ENCODE measurements around the gene MPPED2. TPM values are rescaled to one million over a fixed set of nuclear protein-coding genes. Genes with fewer than 3 reads are reported as not detected.

MPPED2 gene
- total RNA-seq, 1 donor from 2014 or later = 8.9 TPM

DNA sequence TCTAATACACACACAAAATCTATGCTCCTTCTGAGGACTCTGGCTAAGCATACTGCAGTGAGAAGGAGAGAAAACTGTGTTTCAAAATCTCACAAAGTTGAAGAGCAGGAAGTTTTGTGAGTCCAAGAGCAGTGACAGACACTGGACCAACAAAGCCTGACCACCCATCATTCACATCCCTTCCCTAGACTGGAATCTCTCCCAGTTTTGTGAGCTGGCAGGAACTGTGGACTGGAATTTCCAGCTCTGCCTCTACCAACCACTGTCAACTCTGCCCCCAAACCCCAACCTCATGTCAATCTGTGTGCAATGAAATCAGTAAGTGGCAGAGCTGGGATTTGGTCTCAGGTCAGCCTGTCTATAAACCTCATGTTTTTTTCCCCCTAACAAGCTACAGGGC, 150.7 kb downstream of the MPPED2 start:
- ATAC-seq (ENCODE audit: poor library complexity) (peak; percentile 19), DNase-seq (no peak)
- intact Hi-C loops (cut with DNase I) = no loop called here

DNA sequence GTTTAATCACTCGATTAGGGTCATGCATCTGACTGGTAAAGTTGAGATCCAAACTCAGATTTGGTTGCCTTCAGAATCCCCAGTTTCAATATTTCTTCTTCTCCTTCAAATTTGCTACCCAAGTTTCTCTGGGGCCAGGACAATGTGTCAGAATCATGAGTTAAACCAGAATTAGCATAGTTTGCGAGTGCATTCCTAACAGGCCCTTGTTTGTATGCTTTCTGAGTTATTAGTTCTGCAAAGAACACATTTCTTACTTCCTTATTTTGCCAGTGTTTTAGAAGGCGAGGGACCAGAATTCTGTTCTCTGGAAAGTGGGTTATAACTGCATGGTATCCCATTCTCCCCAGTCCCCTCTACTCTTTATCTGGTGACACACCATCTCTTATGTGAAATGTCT, 151.3 kb downstream of the MPPED2 start:
- no peak for DNase-seq

DNA sequence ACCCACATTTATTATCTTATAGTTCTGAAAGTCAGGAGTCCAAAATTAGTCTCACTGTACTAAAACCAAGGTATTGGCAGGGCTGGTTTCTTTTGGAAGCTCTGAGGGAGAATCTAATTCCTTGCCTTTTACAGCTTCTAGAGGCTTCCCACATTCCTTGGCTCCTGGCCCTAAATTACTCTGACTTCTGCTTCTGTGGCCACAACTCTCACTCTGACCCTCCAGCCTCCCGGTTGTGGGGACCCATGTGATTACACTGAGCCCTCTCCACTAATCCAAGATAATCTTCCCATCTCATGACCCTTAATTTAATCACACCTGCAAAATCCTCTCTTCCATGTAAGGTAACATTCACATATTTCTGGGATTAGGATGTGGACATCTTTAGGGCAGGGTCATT, 152.3 kb downstream of the MPPED2 start:
- DNase-seq = no peak
- intact Hi-C loops (cut with DNase I) = no loop called here
- peak; percentile 38 for ATAC-seq (ENCODE audit: poor library complexity)

More for the DNA sequence above, 151.3 kb downstream of the MPPED2 start:
- intact Hi-C loops (cut with DNase I) = no loop called here
- no peak for ATAC-seq (ENCODE audit: poor library complexity)

- DNase-seq = no peak
- ATAC-seq (ENCODE audit: poor library complexity) = peak; percentile 23
- intact Hi-C loops (cut with DNase I) = no loop called here
Observed at GRCh38 chr11:30432716-30433115, 153.4 kb downstream of the MPPED2 start.

DNA sequence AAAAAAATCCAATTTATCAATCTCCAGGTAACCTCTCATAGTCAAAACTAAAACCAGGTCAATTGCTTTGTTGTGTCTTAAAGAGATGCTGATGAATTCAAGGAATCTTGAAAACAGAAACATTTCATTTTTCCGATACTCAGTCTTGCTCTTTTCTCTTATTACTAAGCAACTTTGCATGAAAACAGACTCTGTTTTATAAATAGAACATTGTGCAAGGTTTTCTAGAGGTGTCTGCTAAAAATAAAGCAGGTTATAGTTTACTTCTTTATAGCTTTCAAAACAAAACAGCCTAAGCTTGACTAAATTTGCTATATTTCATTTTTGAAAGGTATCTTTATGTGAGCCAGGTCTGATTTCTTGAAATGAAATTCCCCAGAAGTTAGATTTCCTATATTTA, 154.0 kb downstream of the MPPED2 start:
- no peak for DNase-seq
- intact Hi-C loops (cut with DNase I) = no loop called here
- ATAC-seq (ENCODE audit: poor library complexity) = peak; percentile 59

GRCh38 chr11:30431127-30431814, 154.9 kb downstream of the MPPED2 start:
- DNase-seq = no peak
- intact Hi-C loops (cut with DNase I) = no loop called here
- ATAC-seq (ENCODE audit: poor library complexity) = no peak

- ATAC-seq (ENCODE audit: poor library complexity) = no peak
- no peak for DNase-seq
- intact Hi-C loops (cut with DNase I) = no loop called here
Observed at GRCh38 chr11:30429550-30429949, 156.6 kb downstream of the MPPED2 start.

DNA sequence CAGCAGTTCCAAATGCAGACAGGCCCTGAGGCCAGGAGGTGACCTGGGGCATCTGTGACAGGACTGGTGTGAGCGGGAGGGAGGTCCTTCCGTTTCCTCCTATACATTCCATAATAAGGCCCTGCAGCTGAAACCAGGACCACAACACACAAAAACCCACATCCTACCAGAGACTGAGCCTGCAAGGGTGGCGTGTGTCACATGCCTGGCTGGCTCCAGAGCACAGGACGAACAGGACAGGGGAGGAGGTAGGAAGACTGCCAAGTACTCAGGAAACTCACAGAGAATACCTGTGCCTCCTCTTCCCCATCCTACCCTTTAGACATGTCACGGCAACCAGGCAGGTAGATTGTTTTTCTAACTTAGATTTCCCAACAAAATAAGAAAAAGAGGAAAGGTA, 159.4 kb downstream of the MPPED2 start:
- peak; percentile 25 for ATAC-seq (ENCODE audit: poor library complexity)
- intact Hi-C loops (cut with DNase I) = no loop called here
- DNase-seq = no peak

DNA sequence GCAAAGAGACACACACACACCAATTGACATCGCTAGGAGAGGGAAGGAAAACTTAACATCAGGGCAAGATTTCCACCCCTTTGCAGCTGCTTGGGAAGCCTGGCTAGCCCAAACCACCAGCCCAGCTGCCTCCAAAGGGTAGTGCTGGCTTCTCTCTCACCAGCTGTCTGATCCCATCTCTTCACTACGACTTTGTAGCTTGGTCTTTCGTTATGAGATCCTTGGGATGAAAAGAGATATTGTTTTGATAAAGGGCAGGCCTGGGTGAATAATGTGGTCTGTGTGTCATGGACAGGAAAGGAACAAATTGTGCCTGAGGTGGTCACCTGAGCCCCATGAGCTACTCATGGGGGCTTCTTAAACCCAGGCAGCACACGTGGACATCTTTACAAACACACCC, 161.3 kb downstream of the MPPED2 start:
- DNase-seq (no peak), ATAC-seq (ENCODE audit: poor library complexity) (peak; percentile 10)
- intact Hi-C loops (cut with DNase I) = no loop called here

- ATAC-seq (ENCODE audit: poor library complexity) (peak; percentile 90), DNase-seq (peak; percentile 47)
- intact Hi-C loops (cut with DNase I) = no loop called here
Observed at GRCh38 chr11:30424321-30424720, 161.8 kb downstream of the MPPED2 start.

DNA sequence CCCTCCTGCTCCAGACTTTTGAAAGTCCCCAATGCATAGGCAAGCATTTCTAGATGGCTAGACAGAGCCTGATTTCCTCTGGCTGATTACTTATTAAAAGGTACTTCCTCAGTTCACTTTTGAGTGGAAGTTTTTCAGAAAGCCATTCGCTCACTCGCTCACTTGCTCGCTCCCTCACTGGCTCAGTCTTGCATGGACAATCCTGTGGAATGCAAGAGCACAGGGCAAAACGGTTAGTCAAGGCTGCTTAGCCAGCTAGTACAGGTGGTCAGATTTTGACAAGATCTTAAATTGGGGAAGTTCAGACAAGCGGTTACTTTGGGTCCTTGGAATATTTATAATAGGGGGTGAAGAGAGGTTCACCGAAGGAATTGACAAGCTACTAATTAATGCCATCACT, 162.3 kb downstream of the MPPED2 start:
- DNase-seq = no peak
- peak; percentile 4 for ATAC-seq (ENCODE audit: poor library complexity)
- intact Hi-C loops (cut with DNase I) = no loop called here

- DNase-seq (no peak), ATAC-seq (ENCODE audit: poor library complexity) (no peak)
- intact Hi-C loops (cut with DNase I) = no loop called here
Observed at GRCh38 chr11:30423279-30423648, 162.9 kb downstream of the MPPED2 start.

DNA sequence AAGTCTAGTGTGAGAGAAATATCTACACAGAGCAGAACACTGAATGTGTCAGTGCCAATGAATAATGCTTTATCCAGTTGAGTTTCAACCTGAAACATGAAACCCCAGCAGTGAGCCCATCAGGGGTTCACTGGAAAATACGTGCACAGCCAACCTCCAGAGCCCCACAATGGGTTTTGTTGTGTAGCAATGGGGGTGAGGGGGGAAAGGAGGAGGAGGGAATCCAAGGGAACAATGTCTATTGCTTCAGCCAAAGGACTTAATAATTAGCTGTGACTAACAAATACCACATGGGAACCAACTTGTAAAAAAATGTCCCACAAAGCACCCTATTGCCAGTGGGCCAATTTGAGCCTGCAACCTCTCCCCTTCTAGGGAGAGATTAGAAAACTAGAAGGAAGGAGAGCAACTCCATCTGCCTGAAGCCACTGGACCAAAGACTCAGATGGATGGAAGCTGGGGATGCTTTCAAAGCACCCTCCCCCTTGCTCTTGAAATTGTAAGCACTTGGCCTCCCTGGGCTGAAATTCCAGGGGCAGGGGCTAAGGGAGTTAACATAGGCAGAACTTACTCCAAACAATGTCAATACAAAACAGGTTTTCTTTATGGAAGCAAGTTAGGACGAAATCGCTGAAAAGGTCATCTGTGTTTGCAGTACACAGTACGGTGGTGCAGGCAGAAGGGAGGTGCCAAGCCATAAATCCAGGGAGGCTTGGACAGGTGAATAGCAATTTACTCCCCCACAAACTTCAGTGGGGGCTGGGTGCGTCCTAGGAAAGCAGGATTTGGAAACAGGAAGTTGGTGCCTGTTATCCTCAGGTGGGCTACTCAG, 163.5 kb downstream of the MPPED2 start:
- intact Hi-C loops (cut with DNase I) = no loop called here
- ATAC-seq (ENCODE audit: poor library complexity) = no peak

GRCh38 chr11:30420233-30420787, 165.8 kb downstream of the MPPED2 start:
- ATAC-seq (ENCODE audit: poor library complexity) = no peak
- intact Hi-C loops (cut with DNase I) = no loop called here
- no peak for DNase-seq

More for the DNA sequence above, 163.5 kb downstream of the MPPED2 start:
- no peak for DNase-seq

- DNase-seq (no peak), ATAC-seq (ENCODE audit: poor library complexity) (no peak)
- intact Hi-C loops (cut with DNase I) = no loop called here
Observed at GRCh38 chr11:30414806-30415205, 171.3 kb downstream of the MPPED2 start.

GRCh38 chr11:30414244-30414643, 171.9 kb downstream of the MPPED2 start:
- ATAC-seq (ENCODE audit: poor library complexity) = no peak
- no peak for DNase-seq
- intact Hi-C loops (cut with DNase I) = no loop called here

DNA sequence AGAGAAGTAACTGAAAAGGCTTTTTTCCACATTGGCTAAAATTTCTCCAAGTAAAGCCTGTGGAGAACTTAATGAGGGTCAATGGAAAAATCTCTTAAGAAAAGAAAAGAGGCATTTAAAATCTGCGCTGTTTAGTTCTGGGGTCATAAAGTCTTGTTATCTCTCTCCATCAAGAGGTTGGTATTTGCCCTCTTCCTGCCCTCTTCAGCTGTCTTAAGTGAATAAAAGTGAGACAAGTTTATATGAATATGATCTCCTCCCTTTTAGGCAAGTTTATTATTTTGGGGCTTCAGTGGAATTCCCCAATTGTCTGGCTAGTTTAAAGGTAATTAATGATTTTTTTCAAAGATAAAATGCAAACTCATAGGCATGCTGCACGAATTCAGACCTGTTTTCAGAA, 173.6 kb downstream of the MPPED2 start:
- ATAC-seq (ENCODE audit: poor library complexity) (no peak), DNase-seq (no peak)
- intact Hi-C loops (cut with DNase I) = no loop called here

- intact Hi-C loops (cut with DNase I) = no loop called here
- ATAC-seq (ENCODE audit: poor library complexity) = no peak
- DNase-seq = no peak
Observed at GRCh38 chr11:30411383-30411782, 174.8 kb downstream of the MPPED2 start.

- intact Hi-C loops (cut with DNase I) = no loop called here
- ATAC-seq (ENCODE audit: poor library complexity) (peak; percentile 96), DNase-seq (peak; percentile 42)
Observed at GRCh38 chr11:30406978-30407762, 179.0 kb downstream of the MPPED2 start.

All from Right ventricle myocardium superior (tissue), 1 donor.